Measurements from ENCODE around the gene MVB12B. TPM values are rescaled to one million over a fixed set of nuclear protein-coding genes. Genes with fewer than 3 reads are reported as not detected.

The MVB12B gene
- total RNA-seq, 1 experiment from 2014 or later = 9.4 TPM

DNA sequence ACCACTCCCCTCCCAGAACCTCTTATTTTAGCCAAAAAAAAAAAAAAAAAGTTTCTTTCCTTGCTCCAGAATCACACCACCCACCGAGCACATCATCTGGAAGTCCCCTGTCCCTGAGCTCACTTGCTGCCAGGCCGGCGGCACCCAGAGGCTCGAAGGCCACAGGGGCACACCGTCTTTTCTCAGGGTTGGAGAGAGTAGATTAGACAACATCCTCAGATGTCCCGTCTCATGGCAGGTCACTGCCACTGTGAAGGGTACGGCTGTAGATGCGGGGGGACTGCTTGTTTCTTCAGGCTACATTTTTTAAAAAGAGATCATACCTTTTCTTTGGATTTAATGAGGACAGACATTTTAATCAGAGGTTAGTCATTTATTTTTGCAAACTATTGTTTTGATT lies 109.0 kb downstream of the MVB12B start:
- DNase-seq (ENCODE audit: low read depth, low spot score) (no peak), ATAC-seq (no peak)
- intact Hi-C loops (cut with micrococcal nuclease; ENCODE audit: unreplicated experiment) (no loop called here), in situ Hi-C loops (cut with HindIII; ENCODE audit: low pct_unique_long_range_greater_than_20kb, low sequenced_read_pairs) (no loop called here)
- CTCF ChIA-PET = no interaction called here
- Histone ChIP-seq H3K4me1 (ENCODE audit: control insufficient read depth, insufficient read depth, low read length) (no peaks in the 10 kb centered on the region), H3K36me3 (ENCODE audit: control insufficient read depth, insufficient read depth, low read length) (no peaks in the 10 kb centered on the region), H3K9me3 (ENCODE audit: control insufficient read depth, insufficient read depth, low read depth, low read length) (no peaks in the 10 kb centered on the region), H3K4me3 (ENCODE audit: low read depth in 2 of 2, low read length in 2 of 2) (no peak overlapping the region), H3K27ac (ENCODE audit: low read length) (no peak overlapping the region), H3K27me3 (ENCODE audit: control insufficient read depth, insufficient read depth, low read length) (no peaks in the 10 kb centered on the region)
- POLR2A ChIA-PET = interaction anchor here (0.7 kb wide), 1 partner anchor 683 kb away, joined by 3 read pairs; no protein-coding TSS in a partner anchor
- TF ChIP-seq SIN3A (IDR thresholded peaks at IDR 0.05; ENCODE audit: borderline replicate concordance, insufficient read depth, low read depth, low read length) = no peak
- TF ChIP-seq POLR2AphosphoS5 (IDR thresholded peaks at IDR 0.05; ENCODE audit: low read depth, low read length) = no peak
- TF ChIP-seq TCF7L2 (IDR thresholded peaks at IDR 0.05; ENCODE audit: low read depth, low read length) = no peak
- TF ChIP-seq, protein P1, sequence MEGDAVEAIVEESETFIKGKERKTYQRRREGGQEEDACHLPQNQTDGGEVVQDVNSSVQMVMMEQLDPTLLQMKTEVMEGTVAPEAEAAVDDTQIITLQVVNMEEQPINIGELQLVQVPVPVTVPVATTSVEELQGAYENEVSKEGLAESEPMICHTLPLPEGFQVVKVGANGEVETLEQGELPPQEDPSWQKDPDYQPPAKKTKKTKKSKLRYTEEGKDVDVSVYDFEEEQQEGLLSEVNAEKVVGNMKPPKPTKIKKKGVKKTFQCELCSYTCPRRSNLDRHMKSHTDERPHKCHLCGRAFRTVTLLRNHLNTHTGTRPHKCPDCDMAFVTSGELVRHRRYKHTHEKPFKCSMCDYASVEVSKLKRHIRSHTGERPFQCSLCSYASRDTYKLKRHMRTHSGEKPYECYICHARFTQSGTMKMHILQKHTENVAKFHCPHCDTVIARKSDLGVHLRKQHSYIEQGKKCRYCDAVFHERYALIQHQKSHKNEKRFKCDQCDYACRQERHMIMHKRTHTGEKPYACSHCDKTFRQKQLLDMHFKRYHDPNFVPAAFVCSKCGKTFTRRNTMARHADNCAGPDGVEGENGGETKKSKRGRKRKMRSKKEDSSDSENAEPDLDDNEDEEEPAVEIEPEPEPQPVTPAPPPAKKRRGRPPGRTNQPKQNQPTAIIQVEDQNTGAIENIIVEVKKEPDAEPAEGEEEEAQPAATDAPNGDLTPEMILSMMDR (IDR thresholded peaks at IDR 0.05) = no peak
- TF ChIP-seq, protein P2, sequence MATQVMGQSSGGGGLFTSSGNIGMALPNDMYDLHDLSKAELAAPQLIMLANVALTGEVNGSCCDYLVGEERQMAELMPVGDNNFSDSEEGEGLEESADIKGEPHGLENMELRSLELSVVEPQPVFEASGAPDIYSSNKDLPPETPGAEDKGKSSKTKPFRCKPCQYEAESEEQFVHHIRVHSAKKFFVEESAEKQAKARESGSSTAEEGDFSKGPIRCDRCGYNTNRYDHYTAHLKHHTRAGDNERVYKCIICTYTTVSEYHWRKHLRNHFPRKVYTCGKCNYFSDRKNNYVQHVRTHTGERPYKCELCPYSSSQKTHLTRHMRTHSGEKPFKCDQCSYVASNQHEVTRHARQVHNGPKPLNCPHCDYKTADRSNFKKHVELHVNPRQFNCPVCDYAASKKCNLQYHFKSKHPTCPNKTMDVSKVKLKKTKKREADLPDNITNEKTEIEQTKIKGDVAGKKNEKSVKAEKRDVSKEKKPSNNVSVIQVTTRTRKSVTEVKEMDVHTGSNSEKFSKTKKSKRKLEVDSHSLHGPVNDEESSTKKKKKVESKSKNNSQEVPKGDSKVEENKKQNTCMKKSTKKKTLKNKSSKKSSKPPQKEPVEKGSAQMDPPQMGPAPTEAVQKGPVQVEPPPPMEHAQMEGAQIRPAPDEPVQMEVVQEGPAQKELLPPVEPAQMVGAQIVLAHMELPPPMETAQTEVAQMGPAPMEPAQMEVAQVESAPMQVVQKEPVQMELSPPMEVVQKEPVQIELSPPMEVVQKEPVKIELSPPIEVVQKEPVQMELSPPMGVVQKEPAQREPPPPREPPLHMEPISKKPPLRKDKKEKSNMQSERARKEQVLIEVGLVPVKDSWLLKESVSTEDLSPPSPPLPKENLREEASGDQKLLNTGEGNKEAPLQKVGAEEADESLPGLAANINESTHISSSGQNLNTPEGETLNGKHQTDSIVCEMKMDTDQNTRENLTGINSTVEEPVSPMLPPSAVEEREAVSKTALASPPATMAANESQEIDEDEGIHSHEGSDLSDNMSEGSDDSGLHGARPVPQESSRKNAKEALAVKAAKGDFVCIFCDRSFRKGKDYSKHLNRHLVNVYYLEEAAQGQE (IDR thresholded peaks at IDR 0.05; ENCODE audit: insufficient read depth in 1 of 2, low read depth in 2 of 2, low read length in 1 of 2) = no peak
- BruUV-seq (replicated peaks) = no TSS peak

DNA sequence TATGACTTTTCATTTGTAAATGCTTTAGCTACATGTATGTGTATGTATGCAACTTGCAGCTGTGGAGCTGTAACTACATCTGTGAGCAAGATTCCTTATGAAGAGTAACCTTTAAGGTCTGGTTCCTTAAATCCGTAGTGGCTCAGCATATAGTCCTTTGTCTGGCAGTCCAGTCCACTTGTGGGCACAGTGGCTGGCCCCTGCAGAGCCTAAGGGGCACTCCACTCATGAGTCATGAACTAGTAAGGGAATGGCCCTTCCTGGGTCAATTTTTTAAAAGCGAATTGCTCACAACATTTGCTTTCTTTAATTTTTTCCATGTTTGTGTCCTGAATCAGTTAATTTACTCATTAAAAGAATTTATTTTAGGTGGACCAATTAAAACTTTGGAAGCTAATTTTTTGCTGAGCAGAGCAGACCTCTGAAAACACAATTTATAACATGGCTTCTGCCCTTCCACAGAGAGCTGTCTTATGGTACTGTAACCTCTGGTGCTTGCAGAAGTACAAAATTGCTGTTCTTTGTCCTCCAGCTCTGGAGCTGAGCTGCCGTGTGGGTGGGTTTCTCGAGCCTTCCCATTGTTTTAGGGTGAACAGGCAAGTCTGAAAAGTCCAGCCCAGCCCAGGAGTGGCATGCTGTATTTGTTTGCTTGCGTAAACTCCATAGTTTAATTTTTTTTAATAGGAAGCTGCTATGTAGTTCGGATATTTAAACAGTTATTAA lies 110.1 kb downstream of the MVB12B start:
- TF ChIP-seq, protein P2 (IDR thresholded peaks at IDR 0.05; ENCODE audit: insufficient read depth in 1 of 2, low read depth in 2 of 2, low read length in 1 of 2) = no peak
- TF ChIP-seq SIN3A (IDR thresholded peaks at IDR 0.05; ENCODE audit: borderline replicate concordance, insufficient read depth, low read depth, low read length) (no peak), POLR2AphosphoS5 (IDR thresholded peaks at IDR 0.05; ENCODE audit: low read depth, low read length) (no peak), TCF7L2 (IDR thresholded peaks at IDR 0.05; ENCODE audit: low read depth, low read length) (no peak)
- TF ChIP-seq, protein P1 (IDR thresholded peaks at IDR 0.05) = no peak
- in situ Hi-C loops (cut with HindIII; ENCODE audit: low pct_unique_long_range_greater_than_20kb, low sequenced_read_pairs) (no loop called here), intact Hi-C loops (cut with micrococcal nuclease; ENCODE audit: unreplicated experiment) (no loop called here)
- Histone ChIP-seq H3K4me3 (ENCODE audit: low read depth in 2 of 2, low read length in 2 of 2) (no peak overlapping the region), H3K4me1 (ENCODE audit: control insufficient read depth, insufficient read depth, low read length) (no peaks in the 10 kb centered on the region), H3K27ac (ENCODE audit: low read length) (no peak overlapping the region), H3K9me3 (ENCODE audit: control insufficient read depth, insufficient read depth, low read depth, low read length) (no peaks in the 10 kb centered on the region), H3K27me3 (ENCODE audit: control insufficient read depth, insufficient read depth, low read length) (no peaks in the 10 kb centered on the region), H3K36me3 (ENCODE audit: control insufficient read depth, insufficient read depth, low read length) (no peaks in the 10 kb centered on the region)
- CTCF ChIA-PET = no interaction called here
- ATAC-seq (no peak), DNase-seq (ENCODE audit: low read depth, low spot score) (no peak)
- no TSS peak for BruUV-seq (replicated peaks)
- POLR2A ChIA-PET = no interaction called here
